ENCODE data around the gene FRMD4B. TPM values are rescaled to one million over a fixed set of nuclear protein-coding genes. Genes with fewer than 3 reads are reported as not detected.
"Not testable (repeated sequence)": the region's sequence is repeated elsewhere in the genome, so short reads cannot be mapped to it uniquely, and the experiment has no call there.

The FRMD4B gene
- total and polyA plus RNA-seq, 12 donors, result 5.5 to 165 (median 17.4) TPM

- Histone ChIP-seq H3K4me3 (no peak overlapping the region), H3K27me3 (no peaks in the 10 kb centered on the region), H3K36me3 (replicated peaks in 1 of 2) (no peaks in the 10 kb centered on the region), H3K4me1 (replicated peaks in 1 of 2) (no peaks in the 10 kb centered on the region), H3K9me3 (replicated peaks in 1 of 3) (no peaks in the 10 kb centered on the region), H3K27ac (no peak overlapping the region)
- 87 to 95% (median 91%) methylated on average over 1 of the region's 1 CpG for WGBS, 4 donors
- DNase-seq, result no peak
- TF ChIP-seq POLR2A (IDR thresholded peaks at IDR 0.05) (no peak), CTCF (IDR thresholded peaks at IDR 0.05) (no peak)
- intact Hi-C loops (cut with DNase I), result no loop called here
These were observed 112.0 kb downstream of the FRMD4B start for GRCh38 chr3:69273896-69274295.

- Histone ChIP-seq H3K27ac (no peak overlapping the region), H3K9me3 (replicated peaks in 1 of 3) (no peaks in the 10 kb centered on the region), H3K4me3 (no peak overlapping the region), H3K27me3 (no peaks in the 10 kb centered on the region), H3K4me1 (replicated peaks in 1 of 2) (no peaks in the 10 kb centered on the region), H3K36me3 (replicated peaks in 1 of 2) (no peaks in the 10 kb centered on the region)
- intact Hi-C loops (cut with DNase I), result no loop called here
- TF ChIP-seq CTCF (IDR thresholded peaks at IDR 0.05), result no peak
- no peak for TF ChIP-seq POLR2A (IDR thresholded peaks at IDR 0.05)
- WGBS, 4 donors, result 82 to 89% (median 85%) methylated on average over 2 of the region's 2 CpGs
- DNase-seq, result no peak
These were observed 113.3 kb downstream of the FRMD4B start for GRCh38 chr3:69272556-69272955.

GRCh38 chr3:69271098-69271497 lies 114.8 kb downstream of the FRMD4B start:
- no peak overlapping the region for H3K27ac ChIP-seq
- no peaks in the 10 kb centered on the region for H3K9me3 ChIP-seq (replicated peaks in 1 of 3)
- 89 to 94% (median 92%) methylated on average over 3 of the region's 3 CpGs for WGBS, 4 donors
- intact Hi-C loops (cut with DNase I), result no loop called here
- no peaks in the 10 kb centered on the region for H3K27me3 ChIP-seq
- H3K4me1 ChIP-seq (replicated peaks in 1 of 2), result no peaks in the 10 kb centered on the region
- H3K36me3 ChIP-seq (replicated peaks in 1 of 2), result no peaks in the 10 kb centered on the region
- TF ChIP-seq POLR2A (IDR thresholded peaks at IDR 0.05) (no peak), CTCF (IDR thresholded peaks at IDR 0.05) (no peak)
- no peak for DNase-seq
- H3K4me3 ChIP-seq, result no peak overlapping the region

- no peaks in the 10 kb centered on the region for H3K27me3 ChIP-seq
- TF ChIP-seq CTCF (IDR thresholded peaks at IDR 0.05) (no peak), POLR2A (IDR thresholded peaks at IDR 0.05) (no peak)
- H3K4me1 ChIP-seq (replicated peaks in 1 of 2), result no peaks in the 10 kb centered on the region
- H3K4me3 ChIP-seq, result no peak overlapping the region
- intact Hi-C loops (cut with DNase I), result no loop called here
- H3K36me3 ChIP-seq (replicated peaks in 1 of 2), result no peaks in the 10 kb centered on the region
- WGBS, 4 donors, result 50 to 91% (median 90%) methylated on average over 2 of the region's 2 CpGs
- H3K9me3 ChIP-seq (replicated peaks in 1 of 3), result no peaks in the 10 kb centered on the region
- no peak overlapping the region for H3K27ac ChIP-seq
- DNase-seq, result no peak
These were observed 119.3 kb downstream of the FRMD4B start for GRCh38 chr3:69266585-69266984.

GRCh38 chr3:69266071-69266470 lies 119.8 kb downstream of the FRMD4B start:
- H3K27ac ChIP-seq; H3K36me3 ChIP-seq (replicated peaks in 1 of 2); DNase-seq; H3K9me3 ChIP-seq (replicated peaks in 1 of 3); H3K4me3 ChIP-seq; H3K4me1 ChIP-seq (replicated peaks in 1 of 2); intact Hi-C loops (cut with DNase I); H3K27me3 ChIP-seq: not testable (repeated sequence)
- whole genome bisulfite sequencing, 4 donors, result 86 to 94% (median 90%) methylated on average over 2 of the region's 2 CpGs

- WGBS, 4 donors, result 79 to 89% (median 83%) methylated on average over 7 of the region's 7 CpGs
- H3K4me3 ChIP-seq; H3K36me3 ChIP-seq (replicated peaks in 1 of 2); H3K9me3 ChIP-seq (replicated peaks in 1 of 3); H3K4me1 ChIP-seq (replicated peaks in 1 of 2); DNase-seq; H3K27ac ChIP-seq; H3K27me3 ChIP-seq; intact Hi-C loops (cut with DNase I): not testable (repeated sequence)
These were observed 125.0 kb downstream of the FRMD4B start for GRCh38 chr3:69260843-69261405.

Measured in adrenal gland (tissue), 12 donors.